NOMO-1 treated with dmso at 0.1 percent for 144 hours (cell line): ENCODE data around the gene IGFBPL1.
"Not testable (repeated sequence)": the region's sequence is repeated elsewhere in the genome, so short reads cannot be mapped to it uniquely, and the experiment has no call there.

Experiments
- DNase-seq: peaks from one replicate; lab custom pipeline; 2025; ENCODE audit not compliant: unreplicated experiment; lab: John Stamatoyannopoulos, UW

The IGFBPL1 gene, protein sequence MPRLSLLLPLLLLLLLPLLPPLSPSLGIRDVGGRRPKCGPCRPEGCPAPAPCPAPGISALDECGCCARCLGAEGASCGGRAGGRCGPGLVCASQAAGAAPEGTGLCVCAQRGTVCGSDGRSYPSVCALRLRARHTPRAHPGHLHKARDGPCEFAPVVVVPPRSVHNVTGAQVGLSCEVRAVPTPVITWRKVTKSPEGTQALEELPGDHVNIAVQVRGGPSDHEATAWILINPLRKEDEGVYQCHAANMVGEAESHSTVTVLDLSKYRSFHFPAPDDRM

GRCh38 chr9:38423973-38424843 is at the start of gene IGFBPL1:
Gene IGFBPL1 (minus strand): TSS chr9:38424454. CDS start chr9:38424424, 30 bp downstream.
- DNase-seq: no peak

GRCh38 chr9:38472583-38473249 is 48.5 kb upstream of the IGFBPL1 start:
- DNase-seq: not testable (repeated sequence)

GRCh38 chr9:38467404-38467803 is 43.1 kb upstream of the IGFBPL1 start:
- DNase-seq: no peak

- no peak for DNase-seq
These were observed 29.6 kb upstream of the IGFBPL1 start for GRCh38 chr9:38453835-38454234.

DNA sequence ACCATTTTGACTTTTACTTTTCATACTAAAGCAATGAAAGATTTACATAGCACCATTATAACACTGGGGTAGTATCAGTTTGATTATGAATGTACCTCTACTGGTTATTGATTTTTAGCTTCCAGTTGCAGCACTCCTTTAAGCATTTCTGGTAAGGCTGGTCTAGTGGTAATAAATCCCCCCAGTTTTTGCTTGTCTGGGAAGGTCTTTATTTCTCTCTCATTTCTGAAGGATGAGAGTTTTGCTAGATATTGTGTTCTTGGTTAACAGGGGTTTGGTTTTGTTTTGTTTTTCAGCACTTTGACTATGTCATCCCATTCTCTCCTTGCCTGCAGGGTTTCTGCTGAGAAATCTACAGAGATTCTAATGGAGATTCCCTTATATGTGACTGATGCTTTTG is 26.9 kb upstream of the IGFBPL1 start:
- DNase-seq: no peak

GRCh38 chr9:38447703-38448102 is 23.4 kb upstream of the IGFBPL1 start:
- DNase-seq: no peak

DNA sequence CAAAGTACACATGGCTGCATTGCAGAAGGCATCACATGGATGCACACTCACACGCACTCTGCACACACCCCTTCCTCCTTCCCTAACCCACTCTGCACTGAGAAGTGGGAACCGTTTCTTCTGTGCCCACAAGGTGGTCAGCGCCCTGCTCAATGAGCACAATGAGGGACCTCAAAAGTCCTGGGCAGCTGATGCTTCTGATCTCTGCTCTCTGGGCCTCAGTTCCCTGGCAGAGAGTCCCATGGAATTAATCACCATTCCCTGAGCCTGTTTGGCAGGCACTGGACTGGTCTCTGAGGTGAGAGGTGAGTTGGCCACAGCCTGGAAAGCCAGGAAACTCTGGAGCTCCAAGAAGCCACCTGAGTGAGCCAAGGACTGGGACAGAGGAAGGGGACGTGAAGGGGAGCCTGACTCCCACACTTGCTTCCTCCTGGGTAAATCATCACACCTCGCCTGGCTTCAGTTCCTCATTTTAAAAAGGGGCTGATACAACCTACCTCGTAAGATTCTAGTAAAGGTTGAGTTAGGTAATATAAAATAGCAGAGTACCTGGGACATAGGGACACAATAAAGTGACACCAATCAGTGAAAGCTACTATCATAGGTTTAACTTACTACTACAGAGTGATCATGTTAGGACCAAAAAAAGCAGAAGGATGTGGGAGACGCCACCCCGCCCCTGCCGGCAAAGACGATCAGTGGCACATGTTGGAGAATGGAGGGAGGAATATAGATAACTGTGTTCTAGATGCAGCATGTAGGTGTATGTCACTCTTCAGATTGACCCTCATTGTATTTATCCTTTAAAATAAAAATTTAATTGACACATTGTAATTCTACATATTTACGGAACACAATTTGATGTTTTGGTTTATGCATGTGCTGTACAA is 21.1 kb upstream of the IGFBPL1 start:
- no peak for DNase-seq

- DNase-seq: no peak
These were observed 19.3 kb upstream of the IGFBPL1 start for GRCh38 chr9:38443597-38443996.

DNA sequence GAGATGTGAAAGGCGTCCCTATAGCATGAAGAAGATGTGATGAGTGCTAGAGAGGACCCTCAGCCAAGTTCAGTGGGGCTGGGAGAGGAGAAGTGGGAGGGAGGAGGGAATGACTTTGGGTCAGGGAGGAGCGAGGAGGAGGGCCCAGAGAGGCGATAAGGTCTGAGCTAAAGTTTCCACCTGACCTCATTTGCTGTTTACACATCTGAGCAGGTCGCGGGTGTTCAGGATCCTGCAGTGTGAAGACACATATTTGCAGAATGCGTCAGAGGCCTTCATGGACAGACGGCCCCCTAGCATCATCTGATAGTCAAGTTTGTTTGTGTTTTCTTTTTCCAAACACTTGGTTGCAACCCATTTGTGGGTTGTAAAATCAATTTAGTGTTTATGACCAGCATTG is 18.9 kb upstream of the IGFBPL1 start:
- no peak for DNase-seq

- no peak for DNase-seq
These were observed 18.3 kb upstream of the IGFBPL1 start for GRCh38 chr9:38442473-38443096.

GRCh38 chr9:38441347-38442085 is 17.3 kb upstream of the IGFBPL1 start:
- no peak for DNase-seq

- DNase-seq: no peak
These were observed 16.3 kb upstream of the IGFBPL1 start for GRCh38 chr9:38440516-38440915.

DNA sequence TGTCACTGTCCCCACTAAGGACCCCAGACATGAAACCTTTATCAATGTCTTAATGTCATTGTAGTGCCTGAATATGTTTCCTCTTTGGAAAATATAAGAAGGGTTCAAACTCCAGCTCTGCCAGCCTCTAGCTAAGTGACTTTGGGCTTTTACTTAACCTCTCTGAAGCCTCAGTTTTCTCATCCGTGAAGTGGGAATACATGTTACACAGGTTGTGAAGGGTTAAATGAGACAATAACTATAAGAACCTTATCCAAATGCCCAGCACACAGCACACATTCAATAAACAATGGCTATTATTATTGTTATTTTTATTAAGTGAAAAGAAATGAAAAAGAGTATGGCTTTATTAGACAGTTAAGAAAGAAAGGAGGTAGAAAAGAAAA is 15.7 kb upstream of the IGFBPL1 start:
- no peak for DNase-seq

- no peak for DNase-seq
These were observed 15.1 kb upstream of the IGFBPL1 start for GRCh38 chr9:38439291-38439915.

DNA sequence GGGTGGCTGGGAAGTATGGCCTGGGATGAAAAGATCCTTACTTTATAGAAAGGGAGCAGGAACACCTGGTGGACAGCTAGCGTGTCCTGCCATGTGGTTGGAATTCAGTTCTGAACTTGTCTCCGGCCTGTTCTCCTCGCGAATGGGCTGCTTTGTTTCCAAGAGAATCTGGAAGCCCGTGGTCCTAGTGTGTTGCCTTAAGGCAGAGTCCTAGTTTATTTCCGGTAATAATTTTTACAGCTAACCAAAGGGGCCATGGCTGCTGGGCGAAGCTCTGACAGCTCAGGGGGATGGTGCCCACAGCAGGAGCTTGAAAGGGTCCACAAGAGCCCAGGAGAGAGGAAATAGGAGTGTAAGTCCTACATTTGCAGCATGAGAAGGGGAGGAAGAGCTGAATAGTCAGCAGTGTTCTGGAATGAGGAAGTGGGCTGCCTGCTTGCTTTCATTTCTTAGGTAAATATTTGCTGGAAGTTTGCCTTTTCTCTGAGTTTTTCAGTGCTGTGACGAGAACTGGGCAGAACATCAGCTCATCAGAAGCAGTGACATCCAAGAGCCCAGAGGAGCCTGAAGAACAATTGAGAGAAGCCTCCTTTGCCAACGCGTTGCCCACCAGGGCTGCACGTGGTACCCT is 13.1 kb upstream of the IGFBPL1 start:
- no peak for DNase-seq

DNA sequence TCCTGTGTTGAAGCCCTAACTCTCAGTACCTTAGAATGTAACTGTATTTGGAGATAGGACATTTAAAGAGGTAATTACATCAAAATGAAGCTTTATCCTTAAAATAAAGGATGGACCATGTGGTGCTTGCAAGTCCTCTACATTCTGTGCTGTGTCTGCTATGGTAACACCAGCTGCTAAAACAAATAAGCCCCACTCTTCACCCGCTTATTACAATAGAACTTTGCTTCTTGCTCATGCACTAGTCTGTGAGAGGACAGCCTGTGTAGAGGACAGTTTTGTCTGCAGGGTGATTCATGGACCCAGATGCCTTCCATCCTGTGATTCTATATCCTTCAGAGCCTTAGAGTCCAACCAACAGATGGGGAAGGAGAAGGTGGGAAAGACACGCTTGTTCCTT is 12.5 kb upstream of the IGFBPL1 start:
- DNase-seq: no peak

GRCh38 chr9:38435521-38435920 is 11.3 kb upstream of the IGFBPL1 start:
- DNase-seq: no peak

- no peak for DNase-seq
These were observed 10.6 kb upstream of the IGFBPL1 start for GRCh38 chr9:38434853-38435252.

- DNase-seq: no peak
These were observed 10.1 kb upstream of the IGFBPL1 start for GRCh38 chr9:38434365-38434764.
